Testis (tissue), 3 donors: ENCODE results near the gene VDAC1. TPM values are rescaled to one million over a fixed set of nuclear protein-coding genes. Genes with fewer than 3 reads are reported as not detected.

Source experiments
- DNase-seq: peaks from one replicate; pipeline ENCODE4 v3.0.0-alpha.2; 2019
- H3K27ac ChIP-seq, 2 donors: fragments of 200-600 bp; sonication (generic); one replicate each; pipeline ENCODE4 v1.5.1; 2019
- H3K27me3 ChIP-seq: fragments of 200-600 bp; sonication (generic); one replicate; pipeline ENCODE4 v1.5.1; 2019
- H3K36me3 ChIP-seq: fragments of 200-600 bp; sonication (generic); one replicate; pipeline ENCODE4 v1.5.1; 2017; ENCODE audit warnings: low read depth; ENCODE audit errors: missing control alignments
- H3K4me1 ChIP-seq: fragments of 200-600 bp; sonication (generic); one replicate; pipeline ENCODE4 v1.5.1; 2019
- H3K4me3 ChIP-seq, 2 donors: fragments of 200-600 bp; sonication (generic); one replicate each; pipeline ENCODE4 v1.5.1; 2017 to 2019
- H3K9me3 ChIP-seq: fragments of 200-600 bp; sonication (generic); one replicate; pipeline ENCODE4 v1.5.1; 2017
- POLR2A ChIP-seq: fragments of 450-650 bp; IDR thresholded peaks from one replicate; pipeline ENCODE4 v1.6.1; 2017; ENCODE audit warnings: antibody characterized with exemption, mild to moderate bottlenecking, moderate library complexity
- WGBS, 2 donors: methylation state at CpG; one replicate each; pipeline ENCODE4 v1.1.5; 2018; 5-methylcytosine and 5-hydroxymethylcytosine counted together
- intact Hi-C: fragments of 100-400 bp; cut with DNase I; formaldehyde crosslinking; loops from one replicate; pipeline ENCODE4 v1.15.1; 2023; ENCODE audit warnings: low total_unique reads
- polyA plus RNA-seq: library from polyadenylated mRNA; stranded (reverse); fragments of 350-450 nt; fragmentation: Illumina TruSeq; extraction: RNeasy Lipid Tissue Mini Kit (QIAGEN cat#74804); gene quantifications from one replicate; pipeline ENCODE4 v1.2.3, GENCODE V29; 2014; ENCODE audit warnings: low read depth, low replicate concordance; ENCODE audit not compliant: insufficient read depth
- total RNA-seq, 2 donors: library from RNA; depleted of rRNA; stranded (reverse); fragments of >200 nt; gene quantifications; one replicate each; pipeline ENCODE4 v1.2.3, GENCODE V29; 2016
- TF ChIP-seq, protein P1 (sequence below), 3 experiments: fragments of 450-650 bp in 2 of 3; fragments of 200-600 bp in 1 of 3; sonication (generic) in 1 of 3; IDR thresholded peaks; one replicate each; pipeline ENCODE4 v1.5.1; 2016 to 2019; ENCODE audit warnings: antibody characterized with exemption in 3 of 3, mild to moderate bottlenecking in 2 of 3, moderate library complexity in 1 of 3

The VDAC1 gene
- total and polyA plus RNA-seq, 3 donors from 2014 or later: 88.4 to 151 (median 127) TPM

DNA sequence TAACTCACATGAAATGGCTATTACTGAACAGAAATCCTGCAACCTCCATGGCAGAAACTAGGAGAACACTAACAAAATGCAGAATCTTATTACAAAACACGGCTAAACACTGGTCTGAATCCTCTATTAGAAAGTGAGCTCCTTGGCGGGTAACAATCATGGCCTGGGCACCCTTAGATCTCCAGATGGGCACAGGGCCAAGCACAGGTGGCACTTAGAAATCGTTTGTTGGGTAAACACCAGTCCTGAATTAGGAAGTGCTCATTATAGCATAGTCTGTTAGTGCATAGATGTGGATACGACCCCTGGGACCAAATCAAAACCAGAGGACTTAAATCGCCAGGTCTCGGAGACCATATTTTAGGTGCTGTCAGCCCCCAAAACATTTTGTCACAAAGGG is 14.4 kb downstream of the VDAC1 start:
- 76 to 85% methylated on average over 3 to 6 of the region's 6 CpGs for WGBS, 2 donors
- Histone ChIP-seq H3K27ac (no peak overlapping the region), H3K27me3 (no peaks in the 10 kb centered on the region), H3K9me3 (no peaks in the 10 kb centered on the region), H3K4me1 (peaks cover 32% of the 10 kb centered on the region), H3K36me3 (no peaks in the 10 kb centered on the region), H3K4me3 (no peak overlapping the region)
- intact Hi-C loops: no loop called here
- no peak for DNase-seq
- TF ChIP-seq, protein P1, sequence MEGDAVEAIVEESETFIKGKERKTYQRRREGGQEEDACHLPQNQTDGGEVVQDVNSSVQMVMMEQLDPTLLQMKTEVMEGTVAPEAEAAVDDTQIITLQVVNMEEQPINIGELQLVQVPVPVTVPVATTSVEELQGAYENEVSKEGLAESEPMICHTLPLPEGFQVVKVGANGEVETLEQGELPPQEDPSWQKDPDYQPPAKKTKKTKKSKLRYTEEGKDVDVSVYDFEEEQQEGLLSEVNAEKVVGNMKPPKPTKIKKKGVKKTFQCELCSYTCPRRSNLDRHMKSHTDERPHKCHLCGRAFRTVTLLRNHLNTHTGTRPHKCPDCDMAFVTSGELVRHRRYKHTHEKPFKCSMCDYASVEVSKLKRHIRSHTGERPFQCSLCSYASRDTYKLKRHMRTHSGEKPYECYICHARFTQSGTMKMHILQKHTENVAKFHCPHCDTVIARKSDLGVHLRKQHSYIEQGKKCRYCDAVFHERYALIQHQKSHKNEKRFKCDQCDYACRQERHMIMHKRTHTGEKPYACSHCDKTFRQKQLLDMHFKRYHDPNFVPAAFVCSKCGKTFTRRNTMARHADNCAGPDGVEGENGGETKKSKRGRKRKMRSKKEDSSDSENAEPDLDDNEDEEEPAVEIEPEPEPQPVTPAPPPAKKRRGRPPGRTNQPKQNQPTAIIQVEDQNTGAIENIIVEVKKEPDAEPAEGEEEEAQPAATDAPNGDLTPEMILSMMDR (IDR thresholded peaks at IDR 0.05): no peak
- no peak for TF ChIP-seq POLR2A

DNA sequence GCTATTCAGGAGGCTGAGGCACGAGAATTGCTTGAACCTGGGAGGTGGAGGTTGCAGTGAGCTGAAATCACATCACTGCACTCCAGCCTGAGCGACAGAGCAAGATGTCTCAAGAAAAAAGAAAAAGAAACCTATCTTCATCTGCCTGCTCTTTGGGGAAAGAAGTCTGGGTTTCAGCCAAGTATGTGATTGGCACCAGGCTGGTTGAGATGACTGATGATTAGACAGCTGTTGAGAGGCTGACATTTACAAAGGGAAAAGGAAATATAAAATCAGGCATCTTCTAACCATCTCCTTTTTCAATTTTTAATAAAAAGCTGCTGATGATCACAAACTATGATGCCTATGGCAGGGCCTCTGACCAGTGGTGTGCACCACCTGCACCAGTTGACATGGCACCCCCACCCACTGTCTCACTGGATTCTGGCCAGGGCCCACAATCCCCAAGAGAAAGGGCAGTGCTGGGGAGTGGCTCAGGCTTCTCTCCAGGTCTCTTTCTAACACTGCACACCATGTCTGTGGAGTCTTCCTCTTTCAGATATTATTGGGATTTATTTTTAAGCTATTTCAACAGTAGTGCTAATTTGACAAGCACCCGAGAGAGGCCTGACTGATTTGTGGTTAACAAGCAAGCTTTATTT is 19.1 kb downstream of the VDAC1 start:
- Histone ChIP-seq H3K4me3 (no peak overlapping the region), H3K27me3 (no peaks in the 10 kb centered on the region), H3K36me3 (no peaks in the 10 kb centered on the region), H3K9me3 (no peaks in the 10 kb centered on the region), H3K27ac (no peak overlapping the region), H3K4me1 (no peaks in the 10 kb centered on the region)
- no peak for DNase-seq
- WGBS, 2 donors: 83 to 84% methylated on average over 3 of the region's 3 CpGs
- intact Hi-C loops: no loop called here
- TF ChIP-seq, protein P1 (IDR thresholded peaks at IDR 0.05): no peak
- no peak for TF ChIP-seq POLR2A

DNA sequence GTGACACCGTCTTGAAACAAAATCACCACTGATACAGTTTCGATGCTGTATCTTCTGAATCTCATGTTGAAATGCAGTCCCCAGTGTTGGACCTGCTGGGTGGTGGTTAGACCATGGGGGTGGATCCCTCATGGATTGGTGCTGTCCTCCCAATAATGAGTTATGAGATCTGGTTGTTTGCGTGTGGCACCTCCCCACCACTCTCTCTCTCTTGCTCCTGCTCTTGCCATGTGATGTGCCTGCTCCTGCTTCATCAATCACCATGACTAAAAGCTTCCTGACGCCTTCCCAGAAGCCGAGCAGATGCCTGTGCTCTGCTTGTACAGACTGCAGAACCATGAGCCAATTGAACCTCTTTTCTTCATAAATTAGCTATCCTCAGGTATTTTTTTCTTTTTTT is 21.1 kb downstream of the VDAC1 start:
- Histone ChIP-seq H3K4me1 (no peaks in the 10 kb centered on the region), H3K36me3 (no peaks in the 10 kb centered on the region), H3K27ac (no peak overlapping the region), H3K27me3 (no peaks in the 10 kb centered on the region), H3K9me3 (no peaks in the 10 kb centered on the region), H3K4me3 (no peak overlapping the region)
- intact Hi-C loops: no loop called here
- 75 to 88% methylated on average over 5 of the region's 5 CpGs for WGBS, 2 donors
- DNase-seq: no peak
- TF ChIP-seq, protein P1 (IDR thresholded peaks at IDR 0.05): no peak
- TF ChIP-seq POLR2A: no peak

- no peak for TF ChIP-seq POLR2A
- TF ChIP-seq, protein P1 (IDR thresholded peaks at IDR 0.05): no peak
- 53 to 62% methylated on average over 1 of the region's 1 CpG for WGBS, 2 donors
- no peaks in the 10 kb centered on the region for H3K36me3 ChIP-seq
These were observed 23.1 kb downstream of the VDAC1 start for GRCh38 chr5:133981714-133982113.

GRCh38 chr5:133980652-133981051 is 24.1 kb downstream of the VDAC1 start:
- intact Hi-C loops: no loop called here
- TF ChIP-seq, protein P1 (IDR thresholded peaks at IDR 0.05): no peak
- no peak for TF ChIP-seq POLR2A

More at GRCh38 chr5:133981714-133982113, 23.1 kb downstream of the VDAC1 start:
- DNase-seq: no peak
- no peak overlapping the region for H3K4me3 ChIP-seq
- no peak overlapping the region for H3K27ac ChIP-seq
- no peaks in the 10 kb centered on the region for H3K27me3 ChIP-seq
- H3K9me3 ChIP-seq: no peaks in the 10 kb centered on the region
- intact Hi-C loops: no loop called here
- H3K4me1 ChIP-seq: no peaks in the 10 kb centered on the region

More at GRCh38 chr5:133980652-133981051, 24.1 kb downstream of the VDAC1 start:
- Histone ChIP-seq H3K36me3 (no peaks in the 10 kb centered on the region), H3K4me1 (no peaks in the 10 kb centered on the region), H3K27me3 (no peaks in the 10 kb centered on the region), H3K9me3 (no peaks in the 10 kb centered on the region), H3K4me3 (no peak overlapping the region), H3K27ac (no peak overlapping the region)
- WGBS, 2 donors: 89 to 92% methylated on average over 7 of the region's 7 CpGs
- DNase-seq: no peak
